ENCODE data around the gene NUTM2B.
"Not testable (repeated sequence)": the region's sequence is repeated elsewhere in the genome, so short reads cannot be mapped to it uniquely, and the experiment has no call there.

NUTM2B gene

GRCh38 chr10:79744844-79745243 lies 41.8 kb downstream of the NUTM2B start:
- not testable (repeated sequence) for DNase-seq

DNA sequence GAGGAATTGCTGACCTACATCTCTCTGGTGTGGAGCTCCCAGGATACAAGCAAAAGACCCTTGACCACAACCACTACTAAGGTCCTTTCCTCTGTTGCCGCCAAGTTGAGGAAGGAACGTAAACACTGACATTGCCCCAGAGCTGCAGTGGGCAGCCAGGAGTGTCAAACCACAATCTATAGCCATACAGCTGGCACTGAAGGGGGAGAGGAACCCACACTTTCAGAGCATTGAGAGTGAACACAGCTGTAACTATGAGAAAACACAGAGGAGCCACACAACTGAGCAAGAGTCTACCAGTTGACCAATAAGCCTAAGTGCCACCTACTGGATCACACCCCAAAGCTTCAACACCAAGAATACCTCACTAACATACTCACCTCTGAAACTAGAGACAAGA lies 45.5 kb downstream of the NUTM2B start:
- DNase-seq = not testable (repeated sequence)

GRCh38 chr10:79753601-79754000 lies 50.6 kb downstream of the NUTM2B start:
- DNase-seq = not testable (repeated sequence)

DNA sequence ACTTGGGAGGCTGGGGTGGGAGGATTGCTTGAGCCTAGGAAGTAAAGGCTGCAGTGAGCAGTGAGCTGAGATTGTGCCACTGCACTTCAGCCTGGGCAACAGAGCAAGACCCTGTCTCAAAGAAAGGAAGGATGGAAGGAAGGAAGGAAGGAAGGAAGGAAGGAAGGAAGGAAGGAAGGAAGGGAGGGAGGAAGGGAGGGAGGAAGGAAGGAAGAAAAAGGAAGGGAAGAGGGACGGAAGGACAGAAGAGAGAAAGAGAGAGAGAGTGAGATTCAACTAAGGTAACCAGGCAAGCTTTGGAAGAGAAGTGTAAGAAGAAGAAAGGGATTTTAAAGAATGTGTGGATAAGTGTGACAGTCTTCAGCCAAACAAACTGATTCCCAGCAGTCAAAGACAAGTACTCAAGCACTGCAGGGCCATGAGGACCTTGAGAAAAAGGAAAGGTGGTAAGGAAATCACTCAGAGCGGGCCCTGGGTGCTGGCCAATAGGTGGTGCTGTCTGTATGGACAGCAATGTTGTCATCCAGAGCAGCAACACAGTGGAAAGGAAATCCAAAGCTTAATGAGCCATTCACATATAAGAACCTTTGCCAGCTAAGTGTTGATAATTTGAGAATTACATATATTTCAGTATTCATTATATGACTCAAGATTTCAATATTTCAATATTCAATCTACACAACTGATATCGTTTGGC lies 55.4 kb downstream of the NUTM2B start:
- not testable (repeated sequence) for DNase-seq
